NB4 (cell line): ENCODE results near the gene CCDC81.

Experiments used
- POLR2A ChIP-seq: IDR thresholded peaks from 2 replicates; pipeline ENCODE4 v1.6.1; 2011; ENCODE audit warnings: mild to moderate bottlenecking; ENCODE audit not compliant: insufficient read length; ENCODE audit errors: extremely low read depth
- TF ChIP-seq, protein P1 (sequence below): IDR thresholded peaks from one replicate; pipeline ENCODE4 v1.5.1; 2012; ENCODE audit warnings: low read depth, low read length

DNA sequence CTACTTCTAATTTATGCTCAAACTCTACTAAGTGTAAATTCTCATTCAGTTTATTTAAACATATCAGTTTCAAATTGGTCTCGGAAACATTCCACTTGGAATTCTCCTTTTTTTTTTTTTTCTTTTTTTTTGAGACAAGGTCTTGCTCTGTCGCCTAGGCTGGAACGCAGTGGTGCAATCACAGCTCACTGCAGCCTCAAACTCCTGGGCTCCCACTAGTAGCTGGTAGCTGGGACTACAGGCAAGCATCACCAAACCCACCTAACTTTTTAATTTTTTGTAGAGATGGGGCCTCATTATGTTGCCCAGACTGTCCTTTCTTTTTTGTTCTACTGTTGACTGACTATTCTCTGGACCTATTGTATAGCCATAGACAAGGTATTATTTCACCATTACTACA, 33.3 kb upstream of the CCDC81 start:
- no peak for TF ChIP-seq POLR2A
- TF ChIP-seq, protein P1, sequence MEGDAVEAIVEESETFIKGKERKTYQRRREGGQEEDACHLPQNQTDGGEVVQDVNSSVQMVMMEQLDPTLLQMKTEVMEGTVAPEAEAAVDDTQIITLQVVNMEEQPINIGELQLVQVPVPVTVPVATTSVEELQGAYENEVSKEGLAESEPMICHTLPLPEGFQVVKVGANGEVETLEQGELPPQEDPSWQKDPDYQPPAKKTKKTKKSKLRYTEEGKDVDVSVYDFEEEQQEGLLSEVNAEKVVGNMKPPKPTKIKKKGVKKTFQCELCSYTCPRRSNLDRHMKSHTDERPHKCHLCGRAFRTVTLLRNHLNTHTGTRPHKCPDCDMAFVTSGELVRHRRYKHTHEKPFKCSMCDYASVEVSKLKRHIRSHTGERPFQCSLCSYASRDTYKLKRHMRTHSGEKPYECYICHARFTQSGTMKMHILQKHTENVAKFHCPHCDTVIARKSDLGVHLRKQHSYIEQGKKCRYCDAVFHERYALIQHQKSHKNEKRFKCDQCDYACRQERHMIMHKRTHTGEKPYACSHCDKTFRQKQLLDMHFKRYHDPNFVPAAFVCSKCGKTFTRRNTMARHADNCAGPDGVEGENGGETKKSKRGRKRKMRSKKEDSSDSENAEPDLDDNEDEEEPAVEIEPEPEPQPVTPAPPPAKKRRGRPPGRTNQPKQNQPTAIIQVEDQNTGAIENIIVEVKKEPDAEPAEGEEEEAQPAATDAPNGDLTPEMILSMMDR: no peak
